H1 (cell line): ENCODE measurements around the gene PFKM. TPM values are rescaled to one million over a fixed set of nuclear protein-coding genes. Genes with fewer than 3 reads are reported as not detected.
A peak's percentile ranks its signal among the peaks of the same experiment; 100 is the strongest.

ENCODE experiments used
- CTCF ChIA-PET: fragments of 300-600 bp; sonication (Branson Sonifier 250); formaldehyde crosslinking; loops from one replicate; lab custom pipeline; 2021; ENCODE audit not compliant: partially characterized antibody; lab: Charles Lee
- POLR2A ChIA-PET: fragments of 300-600 bp; sonication (Branson Sonifier 250); formaldehyde crosslinking; loops from one replicate; lab custom pipeline; 2021; ENCODE audit warnings: inconsistent platforms; ENCODE audit not compliant: partially characterized antibody; lab: Charles Lee
- DNase-seq, 2 experiments: peaks; one replicate each; pipeline versions ENCODE4 v3.0.0 to v3.0.0-alpha.2; 2010 to 2022; ENCODE audit warnings: low spot score in 2 of 2, low read depth in 1 of 2, mixed read lengths in 1 of 2
- FAIRE-seq: peaks from 2 replicates; lab custom pipeline; 2011; peaks lifted over from hg19 to GRCh38; lab: Jason Lieb, UNC
- H2AFZ ChIP-seq: 2 replicates; pipeline ENCODE4 v1.8.1; 2012; ENCODE audit warnings: low read length, inconsistent platforms
- H2AK5ac ChIP-seq: 2 replicates; pipeline ENCODE4 v1.6.1; 2013; ENCODE audit warnings: low read depth, low read length
- H2BK120ac ChIP-seq: replicated peaks from 2 replicates; pipeline ENCODE3; 2013; ENCODE audit warnings: low read depth, low read length, inconsistent platforms
- H2BK12ac ChIP-seq: 2 replicates; pipeline ENCODE4 v1.6.1; 2013; ENCODE audit warnings: low read depth, low read length
- H2BK15ac ChIP-seq: 2 replicates; pipeline ENCODE4 v1.6.1; 2013; ENCODE audit warnings: low read length
- H2BK20ac ChIP-seq: 2 replicates; pipeline ENCODE4 v1.6.1; 2013; ENCODE audit warnings: low read length
- H2BK5ac ChIP-seq: 2 replicates; pipeline ENCODE4 v1.6.1; 2013; ENCODE audit warnings: low read depth, low read length
- H3K14ac ChIP-seq: 2 replicates; pipeline ENCODE4 v1.6.1; 2013; ENCODE audit warnings: inconsistent platforms; ENCODE audit not compliant: insufficient read length
- H3K18ac ChIP-seq: 2 replicates; pipeline ENCODE4 v1.6.1; 2013; ENCODE audit warnings: low read length; ENCODE audit errors: extremely low read depth
- H3K23ac ChIP-seq: 2 replicates; pipeline ENCODE4 v1.6.1; 2013; ENCODE audit warnings: inconsistent platforms; ENCODE audit not compliant: insufficient read length
- H3K23me2 ChIP-seq: 2 replicates; pipeline ENCODE4 v1.6.1; 2013; ENCODE audit warnings: low read depth, low read length
- H3K27ac ChIP-seq: 2 replicates; pipeline ENCODE4 v1.6.1; 2011; ENCODE audit warnings: low read depth, low read length, inconsistent platforms
- H3K27me3 ChIP-seq, 4 experiments: replicated peaks in 1 of 4; 1 replicate in 1 of 4; 2 replicates in 3 of 4; pipeline versions ENCODE4 v1.6.1 to v1.8.1; 2011 to 2013; ENCODE audit warnings: low read length in 3 of 4, mild to moderate bottlenecking in 3 of 4, inconsistent platforms in 2 of 4, mixed read lengths in 2 of 4, moderate library complexity in 1 of 4; ENCODE audit not compliant: control insufficient read depth in 3 of 4, insufficient read depth in 3 of 4; ENCODE audit errors: extremely low read depth in 1 of 4
- H3K36me3 ChIP-seq, 4 experiments: 2 replicates each; pipeline versions ENCODE4 v1.6.1 to v1.8.1; 2011 to 2013; ENCODE audit warnings: mild to moderate bottlenecking in 4 of 4, low read length in 3 of 4, moderate library complexity in 2 of 4, control low read depth in 1 of 4, inconsistent platforms in 1 of 4; ENCODE audit not compliant: insufficient read depth in 4 of 4, control insufficient read depth in 2 of 4
- H3K4ac ChIP-seq: replicated peaks from 2 replicates; pipeline ENCODE3; 2013; ENCODE audit warnings: low read length, low read depth, mixed read lengths, inconsistent platforms; ENCODE audit not compliant: insufficient read length
- H3K4me1 ChIP-seq, 4 experiments: replicated peaks in 1 of 4; 1 replicate in 1 of 4; 2 replicates in 3 of 4; pipeline versions ENCODE4 v1.6.1 to v1.8.1; 2011 to 2013; ENCODE audit warnings: low read length in 3 of 4, inconsistent platforms in 2 of 4, mixed read lengths in 1 of 4; ENCODE audit not compliant: insufficient read depth in 4 of 4, control insufficient read depth in 3 of 4
- H3K4me2 ChIP-seq, 2 experiments: 2 replicates each; pipeline versions ENCODE4 v1.6.1 to v1.8.1; 2011 to 2013; ENCODE audit warnings: low read depth in 2 of 2, low read length in 2 of 2, control low read depth in 1 of 2, inconsistent platforms in 1 of 2, mild to moderate bottlenecking in 1 of 2; ENCODE audit not compliant: insufficient read depth in 1 of 2
- H3K4me3 ChIP-seq, 4 experiments: fragments of 200-600, 300-600 bp in 1 of 4; sonication (generic), shearing (Covaris generic), sonication (Bioruptor Twin) in 1 of 4; 2 replicates each; pipeline versions ENCODE4 v1.5.1 to v1.8.1; 2011 to 2016; ENCODE audit warnings: low read length in 4 of 4, low read depth in 3 of 4, control low read depth in 2 of 4, inconsistent platforms in 2 of 4, mild to moderate bottlenecking in 2 of 4, mixed read lengths in 1 of 4, moderate library complexity in 1 of 4; ENCODE audit not compliant: insufficient read depth in 2 of 4; ENCODE audit errors: extremely low read depth in 1 of 4
- H3K56ac ChIP-seq: replicated peaks from 2 replicates; pipeline ENCODE3; 2013; ENCODE audit warnings: low read depth, mild to moderate bottlenecking, mixed read lengths, low read length, inconsistent platforms; ENCODE audit not compliant: insufficient read length
- H3K79me1 ChIP-seq: 2 replicates; pipeline ENCODE4 v1.6.1; 2013; ENCODE audit warnings: low read depth, low read length, control low read depth
- H3K79me2 ChIP-seq, 2 experiments: 2 replicates each; pipeline versions ENCODE4 v1.6.1 to v1.8.1; 2012 to 2013; ENCODE audit warnings: low read length in 2 of 2, mild to moderate bottlenecking in 2 of 2, inconsistent platforms in 1 of 2; ENCODE audit not compliant: insufficient read depth in 2 of 2, control insufficient read depth in 1 of 2
- H3K9ac ChIP-seq, 4 experiments: replicated peaks in 1 of 4; 1 replicate in 1 of 4; 2 replicates in 3 of 4; pipeline versions ENCODE4 v1.6.1 to v1.8.1; 2011 to 2013; ENCODE audit warnings: low read depth in 3 of 4, low read length in 3 of 4, control low read depth in 2 of 4, mild to moderate bottlenecking in 2 of 4, moderate library complexity in 2 of 4, inconsistent platforms in 1 of 4; ENCODE audit errors: extremely low read depth in 1 of 4
- H3K9me3 ChIP-seq, 2 experiments: 2 replicates each; pipeline versions ENCODE4 v1.6.1 to v1.8.1; 2012 to 2013; ENCODE audit warnings: mild to moderate bottlenecking in 2 of 2, moderate library complexity in 2 of 2, control low read depth in 1 of 2, inconsistent platforms in 1 of 2, low read depth in 1 of 2, low read length in 1 of 2, mixed read lengths in 1 of 2; ENCODE audit not compliant: insufficient read depth in 2 of 2
- H4K20me1 ChIP-seq, 2 experiments: replicated peaks in 1 of 2; 2 replicates each; pipeline versions ENCODE3 to v1.8.1; 2011 to 2013; ENCODE audit warnings: inconsistent platforms in 2 of 2, low read length in 2 of 2, mild to moderate bottlenecking in 1 of 2; ENCODE audit not compliant: insufficient read depth in 2 of 2, control insufficient read depth in 1 of 2
- H4K5ac ChIP-seq: 2 replicates; pipeline ENCODE4 v1.6.1; 2013; ENCODE audit warnings: low read length, low read depth, mixed read lengths, inconsistent platforms; ENCODE audit not compliant: insufficient read length
- H4K8ac ChIP-seq: 2 replicates; pipeline ENCODE4 v1.8.0; 2013; ENCODE audit warnings: mild to moderate bottlenecking, moderate library complexity, low read length, inconsistent platforms; ENCODE audit not compliant: insufficient read depth; ENCODE audit errors: extremely low read depth
- H4K91ac ChIP-seq: replicated peaks from 2 replicates; pipeline ENCODE3; 2013; ENCODE audit warnings: low read length, mixed read lengths, inconsistent platforms; ENCODE audit not compliant: insufficient read length
- CBX8 ChIP-seq: fragments of 300-800, 300-1000 bp; sonication (generic); IDR thresholded peaks from 2 replicates; pipeline ENCODE4 v1.7.1; 2016; ENCODE audit warnings: low read depth, low read length, borderline replicate concordance
- RBBP5 ChIP-seq: IDR thresholded peaks from 2 replicates; pipeline ENCODE4 v1.7.1; 2012; ENCODE audit warnings: low read depth, mild to moderate bottlenecking, inconsistent platforms, low read length, moderate library complexity, borderline replicate concordance
- SIX5 ChIP-seq: IDR thresholded peaks from 2 replicates; pipeline ENCODE4 v1.6.1; 2011; ENCODE audit warnings: mild to moderate bottlenecking, low read depth, low read length
- TAF1 ChIP-seq: IDR thresholded peaks from 2 replicates; pipeline ENCODE4 v1.6.1; 2011; ENCODE audit warnings: mild to moderate bottlenecking, low read depth, low read length
- WGBS, 2 experiments: shearing (Covaris generic) in 1 of 2; methylation state at CpG; one replicate each; pipeline versions ENCODE4 v1.1.6 to v1.1.7; 2013 to 2015; ENCODE audit warnings: low lambda C conversion rate in 2 of 2, mixed read lengths in 2 of 2, inconsistent platforms in 1 of 2, low coverage in 1 of 2, missing lambda C conversion rate in 1 of 2; ENCODE audit not compliant: insufficient replicate concordance in 2 of 2, insufficient coverage in 1 of 2, insufficient read length in 1 of 2; ENCODE audit errors: extremely low coverage in 1 of 2, missing lambda C conversion rate in 1 of 2; 5-methylcytosine and 5-hydroxymethylcytosine counted together
- polyA plus RNA-seq, 7 experiments: library from polyadenylated mRNA; depleted of rRNA in 3 of 7; stranded (reverse) in 5 of 7; unstranded in 2 of 7; fragments of >200 nt in 5 of 7; fragments of 200-250 nt in 2 of 7; gene quantifications; 1 replicate in 5 of 7; 2 replicates in 1 of 7; 4 replicates in 1 of 7; pipeline versions ENCODE4 v1.2.1 to v1.2.3, GENCODE V29; 2011 to 2013; ENCODE audit warnings: missing spikeins in 2 of 7, mixed read lengths in 2 of 7
- total RNA-seq: library from RNA; stranded (reverse); fragmentation: NEBNext Ultra II Directional; extraction: Animal tissue kit (Norgen Biotek cat#: 25700); gene quantifications from 2 replicates; pipeline ENCODE4 v1.2.1, GENCODE V29; 2021

PFKM gene
- total and polyA plus RNA-seq, 2 of the 8 experiments (the other 6 are each of a cell fraction or from before 2014, with no cell fraction given), result 62.6 to 106 TPM

- Histone ChIP-seq H2BK20ac (peak overlapping the region; percentile 77; the same call in 1 of the 2 replicates), H2BK15ac (no peak overlapping the region), H2BK5ac (no peak overlapping the region; the same call in 1 of the 2 replicates), H2BK12ac (peak overlapping the region; percentile 30; the same call in 1 of the 2 replicates), H3K9me3 (no peaks in the 10 kb centered on the region), H3K4ac (no peak overlapping the region), H3K23me2 (0 out of 2 replicates have a peak, but pooled peaks cover 2% of the 10 kb centered on the region), H2BK120ac (peak overlapping the region; percentile 55), H3K18ac (no peak overlapping the region; the same call in 1 of the 2 replicates), H3K79me2 (no peaks in the 10 kb centered on the region), H4K20me1 (no peaks in the 10 kb centered on the region), H4K91ac (no peak overlapping the region), H3K9ac (no peak overlapping the region), H3K4me3 (peak overlapping the region in 1 of 4 experiments; percentile 39; a peak in 3 of 8 replicates), H3K14ac (no peak overlapping the region), H3K79me1 (no peaks in the 10 kb centered on the region), H4K5ac (peak overlapping the region; percentile 59), H3K27me3 (no peaks in the 10 kb centered on the region; a peak in 1 of 7 replicates), H3K4me1 (peaks cover 0 to 8% (median 1%) of the 10 kb centered on the region in 4 experiments; a peak in 3 of 7 replicates), H3K56ac (no peak overlapping the region), H3K27ac (no peak overlapping the region), H3K4me2 (peak overlapping the region; percentile 61 to 82), H3K36me3 (no peaks in the 10 kb centered on the region), H3K23ac (no peak overlapping the region), H2AFZ (peak overlapping the region; percentile 95), H2AK5ac (no peak overlapping the region), H4K8ac (no peak overlapping the region)
- POLR2A ChIA-PET, result interaction anchor here (0.5 to 2.5 kb wide), 6 partner anchors 11 to 91 kb away, joined by 3 to 7 read pairs (median 4); partner anchors contain the start of genes ASB8 and PFKM
- WGBS, 2 experiments, result 70% methylated on average over 3 of the region's 3 CpGs; no CpG with 5 or more reads in 1 of the 2 experiments
- CTCF ChIA-PET, result interaction anchor here (1.0 to 5.7 kb wide), 5 partner anchors 11 to 442 kb away, joined by 3 to 40 read pairs (median 6); no protein-coding TSS in a partner anchor
- DNase-seq, result no peak
- FAIRE-seq, result peak; percentile 83
- TF ChIP-seq SIX5 (peak; percentile 61), TAF1 (0 out of 2 replicates have a peak, but pooled peaks have one; percentile 17), RBBP5 (peak; percentile 70; the same call in 1 of the 2 replicates), CBX8 (no peak)
Observed at GRCh38 chr12:48175613-48176416, 56.7 kb downstream of the PFKM start.
